ENCODE results near the gene BACE1. TPM values are rescaled to one million over a fixed set of nuclear protein-coding genes. Genes with fewer than 3 reads are reported as not detected.

The BACE1 gene
- 18.1 and 24.4 TPM in 2 replicates for total RNA-seq

DNA sequence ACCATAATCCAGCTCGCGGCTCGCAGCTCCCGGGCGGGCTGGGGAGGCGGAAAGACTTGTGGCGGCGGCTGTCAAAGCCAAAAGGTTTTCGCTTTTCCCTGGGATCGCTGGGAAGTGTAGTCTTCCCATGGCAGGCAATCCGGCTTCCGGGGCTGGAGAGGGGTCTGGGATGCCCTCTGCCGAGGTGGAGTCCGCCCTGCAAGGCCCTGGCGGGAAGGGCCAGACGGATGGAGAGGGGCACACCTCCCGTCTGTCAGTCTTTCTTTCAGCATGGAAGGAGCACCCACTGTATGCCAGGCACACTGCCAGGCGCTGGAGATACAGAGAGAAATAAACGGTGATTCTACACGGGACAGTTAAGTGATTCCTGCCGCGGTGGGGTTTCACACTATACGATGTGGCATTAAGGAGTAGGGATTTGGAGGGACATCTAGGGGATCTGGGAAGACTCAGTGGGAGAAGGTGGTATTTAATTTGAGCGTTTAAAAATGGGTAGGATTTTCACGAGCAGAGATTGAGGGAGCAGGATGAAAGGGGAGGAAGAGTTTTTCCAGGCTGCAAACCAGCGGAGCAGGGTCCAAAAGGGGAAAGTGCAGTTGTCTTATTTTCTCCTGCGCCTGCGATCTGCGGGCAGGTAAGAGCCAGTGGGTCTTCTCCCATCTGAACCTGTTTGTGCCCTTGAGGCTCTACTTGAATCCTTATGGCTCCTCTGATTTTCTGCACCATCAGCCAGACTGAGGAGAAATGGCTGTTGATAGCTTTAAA is at the start of gene BACE1:
TSS of gene BACE1 (minus strand) at position 60 of the 765 bp plus-strand sequence. CDS start 461 bp downstream, outside the sequence.

DNA sequence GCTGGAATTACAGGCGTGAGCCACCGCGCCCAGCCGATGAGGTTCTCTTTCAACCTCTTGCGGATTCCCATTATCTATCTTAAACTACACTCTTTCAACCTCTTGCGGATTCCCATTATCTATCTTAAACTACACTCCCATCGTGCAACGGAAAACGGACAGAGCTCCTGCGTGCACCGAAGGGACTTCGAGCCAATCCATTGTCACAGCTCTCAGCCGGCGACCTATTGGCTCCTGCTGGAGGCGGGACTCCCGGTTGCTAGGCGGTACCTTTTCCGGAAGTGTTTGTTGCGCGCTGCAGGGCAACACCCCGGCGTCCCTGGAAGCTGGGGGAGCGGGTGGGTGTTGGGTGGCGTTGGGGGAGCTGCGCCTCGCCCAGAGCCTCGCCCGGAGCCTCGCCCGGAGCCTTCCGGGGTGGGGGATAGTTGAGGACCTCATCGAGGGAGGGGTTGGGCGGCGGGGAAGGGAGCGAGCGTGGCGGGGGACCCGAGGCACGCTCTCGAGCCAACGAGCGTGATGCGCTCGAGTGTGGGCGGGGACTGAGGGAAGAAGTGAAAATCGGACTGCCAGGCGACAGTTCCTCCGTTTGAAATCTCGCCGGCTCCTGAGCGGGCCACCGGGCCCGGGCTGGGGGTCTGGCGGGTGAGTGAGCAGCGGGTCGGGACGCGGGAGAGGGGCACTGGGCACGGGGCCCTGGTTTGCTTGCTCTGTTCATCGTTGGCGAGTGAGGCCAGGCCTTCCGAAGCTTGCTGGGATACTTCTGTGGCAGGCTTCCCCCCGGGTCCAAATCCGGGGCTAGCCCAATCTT is 11.7 kb upstream of the BACE1 start, which contains the start of gene CEP164:
TSS of gene CEP164 (plus strand) at position 288 of the 808 bp plus-strand sequence. CDS start 10,733 bp downstream, outside the sequence.

DNA sequence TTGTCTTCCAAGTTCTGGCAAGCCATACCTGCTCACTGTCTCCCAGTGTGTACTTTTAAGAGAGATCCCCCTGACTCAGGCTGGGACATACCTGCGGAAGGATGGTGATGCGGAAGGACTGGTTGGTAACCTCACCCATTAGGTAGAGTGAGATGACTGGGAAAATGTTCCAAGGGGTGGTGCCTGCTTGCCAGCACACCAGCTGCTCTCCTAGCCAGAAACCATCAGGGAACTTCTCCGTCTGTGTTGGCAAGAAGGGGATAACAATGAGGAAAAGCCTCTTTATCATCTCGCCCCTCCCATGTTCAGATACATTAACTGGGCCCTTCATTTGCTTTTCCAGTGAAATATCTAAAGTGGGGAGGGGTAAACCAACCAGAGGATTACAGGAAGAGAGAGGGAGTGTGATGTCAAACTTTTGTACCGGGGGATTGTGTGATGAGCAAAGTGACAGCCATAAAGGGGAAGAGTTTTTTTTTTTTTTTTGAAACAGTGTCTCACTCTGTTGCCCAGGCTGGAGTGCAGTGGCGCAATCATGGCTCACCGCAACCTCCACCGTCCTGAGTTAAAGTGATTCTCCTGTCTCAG is 25.2 kb downstream of the BACE1 start, which contains the start of gene BACE1-AS:
TSS of gene BACE1-AS (plus strand) at position 538 of the 588 bp plus-strand sequence.

Other genes with a start within 250 kb of the BACE1 start
- gene SIK3, start 217.8 kb downstream of the BACE1 start, total RNA-seq = 9.0 and 13.2 TPM in 2 replicates
- gene PAFAH1B2, start 172.0 kb downstream of the BACE1 start, total RNA-seq = 111 and 136 TPM in 2 replicates
- gene SIDT2, start 137.5 kb downstream of the BACE1 start, total RNA-seq = 21.3 and 25.2 TPM in 2 replicates
- gene TAGLN, start 116.9 kb downstream of the BACE1 start, total RNA-seq = 275 and 541 TPM in 2 replicates
- gene PCSK7, start 84.2 kb downstream of the BACE1 start, total RNA-seq = 30.7 and 41.4 TPM in 2 replicates
- 6.7 and 7.9 TPM in 2 replicates for gene RNF214, start 83.6 kb downstream of the BACE1 start, total RNA-seq
- 1.6 and 1.9 TPM in 2 replicates for gene BACE1-AS, start 24.9 kb downstream of the BACE1 start, total RNA-seq
- 26.2 and 27.4 TPM in 2 replicates for gene CEP164, start 11.6 kb upstream of the BACE1 start, total RNA-seq